SK-N-MC (cell line): ENCODE measurements around the gene CNST.

Experiments
- DNase-seq: peaks from one replicate; pipeline ENCODE4 v3.0.0-alpha.2; 2011; ENCODE audit warnings: low read depth, low spot score
- H3K27ac ChIP-seq: fragments of 200-600 bp; sonication (generic); 2 replicates; pipeline ENCODE4 v1.5.1; 2016; ENCODE audit warnings: mixed run types
- H3K36me3 ChIP-seq: fragments of 200-600 bp; sonication (generic); 2 replicates; pipeline ENCODE4 v1.6.1; 2017; ENCODE audit warnings: antibody characterized with exemption, low read length, mixed read lengths; ENCODE audit not compliant: insufficient read depth
- H3K4me3 ChIP-seq: fragments of 200-600 bp; sonication (generic); 2 replicates; pipeline ENCODE4 v1.5.1; 2016
- H3K9ac ChIP-seq: fragments of 200-600 bp; sonication (generic); 2 replicates; pipeline ENCODE4 v1.8.0; 2017; ENCODE audit warnings: mixed run types, mixed read lengths; ENCODE audit not compliant: insufficient read length
- H3K9me3 ChIP-seq: fragments of 200-600 bp; sonication (generic); 2 replicates; pipeline ENCODE4 v1.6.1; 2017; ENCODE audit warnings: low read depth, mild to moderate bottlenecking, antibody characterized with exemption, low read length, moderate library complexity, mixed read lengths
- EZH2 ChIP-seq: fragments of 200-600 bp; sonication (generic); IDR thresholded peaks from one replicate; pipeline ENCODE4 v1.6.1; 2017; ENCODE audit warnings: antibody characterized with exemption
- FOXP2 ChIP-seq: optimal IDR thresholded peaks from 2 replicates; pipeline ENCODE3; 2011; ENCODE audit warnings: mild to moderate bottlenecking, moderate library complexity; ENCODE audit not compliant: insufficient read depth; ENCODE audit errors: extremely low read length, control extremely low read depth
- POLR2AphosphoS5 ChIP-seq: IDR thresholded peaks from 2 replicates; pipeline ENCODE4 v1.6.1; 2012; ENCODE audit warnings: mild to moderate bottlenecking, low read depth, low read length, borderline replicate concordance

The CNST gene

GRCh38 chr1:246528933-246529731 is 37.1 kb upstream of the CNST start:
- Histone ChIP-seq H3K27ac (no peak overlapping the region), H3K36me3 (no peaks in the 10 kb centered on the region), H3K9ac (no peak overlapping the region), H3K9me3 (peaks cover 4% of the 10 kb centered on the region; the same call in 1 of the 2 replicates), H3K4me3 (no peak overlapping the region)
- no peak for DNase-seq
- no peak for TF ChIP-seq FOXP2
- no peak for TF ChIP-seq POLR2AphosphoS5
- TF ChIP-seq EZH2, result no peak

DNA sequence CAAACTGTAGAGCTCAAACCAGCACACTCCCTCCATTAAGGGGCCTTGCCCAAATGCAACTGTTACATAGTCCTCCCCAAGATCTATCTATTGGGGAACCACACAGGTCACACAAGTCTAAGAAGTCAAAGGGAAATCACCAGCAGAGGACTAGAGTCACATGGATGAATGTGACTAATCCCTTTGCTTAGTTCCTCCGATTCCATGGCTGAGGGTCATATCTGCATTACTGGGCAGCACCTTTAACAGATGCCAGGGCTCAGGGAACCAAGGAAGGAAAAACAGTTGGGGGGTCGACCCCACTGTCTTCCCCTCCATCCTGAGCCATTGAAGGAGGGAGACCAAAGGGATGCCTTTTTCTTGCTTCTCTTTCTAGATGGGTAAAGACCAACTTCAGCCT is 35.8 kb upstream of the CNST start:
- DNase-seq, result no peak
- Histone ChIP-seq H3K36me3 (no peaks in the 10 kb centered on the region), H3K4me3 (no peak overlapping the region), H3K9me3 (peaks cover 4% of the 10 kb centered on the region; the same call in 1 of the 2 replicates), H3K9ac (no peak overlapping the region), H3K27ac (no peak overlapping the region)
- TF ChIP-seq EZH2, result no peak

DNA sequence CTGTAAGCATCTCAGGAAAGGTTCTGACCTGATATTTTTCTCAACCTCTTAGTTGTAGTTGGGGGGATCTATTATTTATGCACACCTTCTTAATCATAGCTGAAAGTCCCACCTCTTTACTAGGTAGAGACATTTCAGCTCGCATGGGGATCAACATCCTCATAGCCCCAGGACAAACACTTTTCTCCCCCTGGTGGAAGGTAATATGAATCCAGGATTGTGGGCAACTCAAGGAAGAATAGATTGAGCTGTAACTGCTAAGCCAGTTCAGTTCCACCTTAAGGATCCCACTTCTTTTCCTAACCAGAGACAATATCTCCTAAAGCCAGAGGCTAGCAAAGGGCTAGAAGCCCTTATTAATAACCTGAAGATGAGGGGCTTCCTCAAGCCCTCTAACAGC is 33.7 kb upstream of the CNST start:
- no peaks in the 10 kb centered on the region for H3K36me3 ChIP-seq

DNA sequence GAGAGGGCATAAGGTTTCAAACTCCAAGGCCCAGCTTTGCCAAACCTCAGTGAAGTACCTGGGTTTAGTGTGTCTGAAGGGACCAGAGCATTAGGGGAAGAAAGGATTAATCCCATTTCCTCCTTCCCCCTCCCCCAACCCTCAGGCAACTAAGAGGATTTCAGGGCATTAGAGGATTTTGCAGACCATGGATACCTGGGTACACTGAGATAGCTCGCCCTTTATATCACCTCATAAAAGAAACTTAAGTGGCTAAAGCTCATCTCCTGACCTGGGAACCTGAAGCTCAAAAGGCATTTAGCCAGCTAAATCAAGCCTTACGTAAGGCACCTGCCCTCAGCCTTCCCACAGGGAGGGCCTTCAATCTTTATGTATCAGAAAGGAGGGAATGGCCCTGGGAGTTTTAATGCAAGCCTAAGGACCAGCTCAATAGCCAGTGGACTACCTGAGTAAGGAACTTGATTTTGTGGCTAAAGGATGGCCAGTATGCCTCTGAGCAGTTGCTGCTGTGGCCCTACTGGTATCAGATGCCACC is 32.8 kb upstream of the CNST start:
- Histone ChIP-seq H3K4me3 (no peak overlapping the region), H3K9me3 (peaks cover 4% of the 10 kb centered on the region; the same call in 1 of the 2 replicates), H3K27ac (no peak overlapping the region), H3K36me3 (no peaks in the 10 kb centered on the region), H3K9ac (no peak overlapping the region)
- no peak for DNase-seq
- TF ChIP-seq POLR2AphosphoS5, result no peak
- no peak for TF ChIP-seq EZH2
- no peak for TF ChIP-seq FOXP2

More for the DNA sequence above, 33.7 kb upstream of the CNST start:
- Histone ChIP-seq H3K9ac (no peak overlapping the region), H3K4me3 (no peak overlapping the region), H3K27ac (no peak overlapping the region), H3K9me3 (peaks cover 4% of the 10 kb centered on the region; the same call in 1 of the 2 replicates)
- DNase-seq, result no peak
- TF ChIP-seq FOXP2, result no peak
- TF ChIP-seq EZH2, result no peak
- TF ChIP-seq POLR2AphosphoS5, result no peak

- H3K9ac ChIP-seq, result no peak overlapping the region
- H3K27ac ChIP-seq, result no peak overlapping the region
- peaks cover 4% of the 10 kb centered on the region; the same call in 1 of the 2 replicates for H3K9me3 ChIP-seq
- no peak for DNase-seq
- TF ChIP-seq FOXP2 (no peak), EZH2 (no peak)
- no peaks in the 10 kb centered on the region for H3K36me3 ChIP-seq
- no peak overlapping the region for H3K4me3 ChIP-seq
Measured at GRCh38 chr1:246534114-246534513, 32.1 kb upstream of the CNST start.

DNA sequence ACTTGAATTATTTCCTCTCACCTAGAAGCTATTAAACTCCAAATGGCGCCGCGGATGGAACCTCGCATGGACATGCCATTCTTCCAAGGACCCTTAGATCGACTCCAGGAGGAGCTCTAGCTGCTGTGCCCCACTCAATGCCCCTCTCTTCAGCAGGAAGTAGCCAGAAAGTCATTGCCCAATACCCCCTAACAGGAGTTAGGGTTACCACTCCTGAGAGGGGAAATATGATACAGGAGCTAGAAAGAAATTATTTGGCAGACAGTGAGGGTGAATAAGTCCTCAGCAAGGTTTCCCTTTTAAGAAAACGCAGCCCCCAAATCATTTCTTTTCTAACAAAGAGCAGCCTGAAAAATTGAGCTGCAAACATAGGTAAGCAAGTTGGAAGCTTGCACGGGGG is 28.8 kb upstream of the CNST start:
- TF ChIP-seq FOXP2 (no peak), EZH2 (no peak), POLR2AphosphoS5 (no peak)
- no peak overlapping the region for H3K9ac ChIP-seq
- H3K27ac ChIP-seq, result no peak overlapping the region
- H3K4me3 ChIP-seq, result no peak overlapping the region
- DNase-seq, result no peak
- peaks cover 14% of the 10 kb centered on the region for H3K36me3 ChIP-seq
- no peaks in the 10 kb centered on the region for H3K9me3 ChIP-seq

DNA sequence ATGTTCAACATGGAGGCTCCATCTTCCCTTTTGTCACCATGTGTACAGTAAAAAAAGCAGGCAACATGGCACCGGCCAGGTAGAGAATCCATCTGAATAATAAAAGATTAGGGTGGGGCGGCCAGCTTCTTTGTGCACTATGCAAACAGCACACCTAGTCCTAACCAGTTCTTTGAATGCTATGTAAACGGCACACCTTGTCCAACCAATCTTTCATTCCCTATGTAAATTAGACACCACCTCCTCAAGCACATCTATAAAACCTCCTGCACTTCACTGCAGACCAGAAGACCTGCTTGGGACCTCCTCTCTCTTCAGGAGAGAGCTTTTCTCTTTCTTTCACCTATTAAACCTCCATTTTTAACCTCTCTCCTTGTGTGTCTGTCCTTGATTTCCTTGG is 28.4 kb upstream of the CNST start:
- no peak for DNase-seq
- H3K27ac ChIP-seq, result no peak overlapping the region
- peaks cover 18% of the 10 kb centered on the region for H3K36me3 ChIP-seq
- H3K9me3 ChIP-seq, result no peaks in the 10 kb centered on the region
- H3K4me3 ChIP-seq, result no peak overlapping the region
- H3K9ac ChIP-seq, result no peak overlapping the region
- 0 out of 2 replicates have a peak, but pooled peaks have one; percentile 16 for TF ChIP-seq POLR2AphosphoS5
- TF ChIP-seq FOXP2, result no peak
- TF ChIP-seq EZH2, result no peak

DNA sequence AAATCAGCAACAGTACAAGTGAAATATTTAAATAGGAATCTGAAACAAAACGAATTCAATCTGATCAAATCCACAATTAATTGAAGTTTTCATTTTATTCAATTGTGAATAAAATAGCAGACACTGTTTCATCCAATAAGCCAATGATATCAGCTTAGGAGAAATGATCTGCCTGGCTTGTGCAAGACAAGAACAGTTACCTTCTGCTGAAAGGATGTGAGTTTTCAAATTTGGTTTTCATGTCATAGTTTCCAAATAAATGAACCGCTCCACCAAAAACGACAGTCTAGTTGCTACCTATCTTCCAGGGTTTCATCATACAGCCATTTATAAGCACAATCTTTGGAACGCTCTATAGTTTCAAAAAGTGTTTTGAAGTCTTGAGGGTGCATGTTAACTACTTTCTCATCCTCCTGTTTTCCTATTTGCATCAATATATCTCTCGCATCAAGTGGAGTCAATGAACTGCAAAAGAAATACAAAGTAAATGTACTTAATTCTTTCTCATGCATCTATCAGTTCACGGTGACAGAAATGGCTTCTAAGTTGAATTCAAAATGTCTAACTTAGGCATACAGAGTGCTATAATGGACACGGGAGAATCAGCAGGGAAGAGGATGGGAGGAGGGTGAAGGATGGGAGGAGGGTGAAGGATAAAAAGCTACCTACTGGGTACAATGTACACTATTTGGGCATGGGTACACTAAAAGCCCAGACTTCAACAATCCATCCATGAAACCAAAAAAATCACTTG is 25.3 kb upstream of the CNST start:
- no peak for DNase-seq
- Histone ChIP-seq H3K36me3 (peaks cover 35% of the 10 kb centered on the region), H3K27ac (no peak overlapping the region), H3K4me3 (no peak overlapping the region), H3K9me3 (no peaks in the 10 kb centered on the region), H3K9ac (no peak overlapping the region)
- no peak for TF ChIP-seq FOXP2
- TF ChIP-seq POLR2AphosphoS5, result no peak
- no peak for TF ChIP-seq EZH2
